GM11168 (cell line): ENCODE measurements around the gene ASPN.
"Not testable (repeated sequence)": the region's sequence is repeated elsewhere in the genome, so short reads cannot be mapped to it uniquely, and the experiment has no call there.

ENCODE experiments used
- in situ Hi-C: fragments of 300-500 bp; cut with MboI; formaldehyde crosslinking; loops from one replicate; pipeline ENCODE4 v1.12.0; 2022; ENCODE audit warnings: low sequenced_read_pairs; ENCODE audit not compliant: unreplicated experiment

ASPN gene

DNA sequence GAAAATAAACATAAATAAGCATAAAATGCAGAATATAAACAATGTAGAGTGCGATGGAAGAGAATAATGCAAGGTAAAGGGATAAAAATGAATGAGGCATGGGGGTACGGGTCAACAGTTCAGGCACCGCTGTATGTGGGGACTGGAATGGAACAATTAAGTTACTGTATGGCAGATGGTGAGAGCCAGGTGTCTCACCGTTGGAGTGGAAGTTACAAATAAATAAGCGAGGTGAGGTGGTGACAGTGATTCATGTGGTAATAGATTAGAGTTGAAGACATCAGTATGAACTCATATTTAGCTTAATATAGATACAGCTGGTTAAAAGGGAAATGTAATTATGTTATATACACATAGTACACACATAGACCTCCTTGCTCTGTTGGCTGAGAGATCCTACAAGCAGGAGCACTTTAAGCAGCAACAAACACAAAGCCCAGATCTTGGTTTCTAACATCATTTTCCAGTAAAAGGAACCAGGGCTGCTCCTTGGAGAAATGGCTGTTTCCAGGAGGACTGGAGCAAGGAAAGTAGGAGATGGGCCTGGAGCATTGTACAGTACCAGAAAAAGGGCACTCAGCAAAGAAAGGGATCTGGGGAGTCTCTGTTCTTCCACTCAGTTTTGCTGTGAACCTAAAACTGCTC, 55.7 kb downstream of the ASPN start:
- in situ Hi-C loops: no loop called here

DNA sequence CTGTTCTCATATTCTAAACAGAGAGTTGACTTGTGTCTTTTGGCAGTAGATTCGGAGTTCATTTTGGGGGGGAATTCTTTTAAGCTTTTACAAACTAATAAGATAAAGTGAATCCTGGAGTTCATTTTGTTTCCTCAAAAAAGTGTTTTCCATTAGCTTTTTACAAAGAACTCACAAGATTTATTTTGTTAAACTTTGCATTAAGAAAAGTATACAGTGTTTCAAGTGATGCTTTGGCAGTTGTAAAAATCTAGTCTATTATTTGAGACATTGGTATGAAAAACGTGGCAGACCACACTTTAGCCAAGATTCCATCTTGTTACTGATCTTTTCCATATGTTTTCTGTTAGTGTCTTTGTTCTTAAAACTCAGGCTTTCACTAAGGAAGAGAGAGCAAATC, 56.8 kb downstream of the ASPN start:
- in situ Hi-C loops: no loop called here

DNA sequence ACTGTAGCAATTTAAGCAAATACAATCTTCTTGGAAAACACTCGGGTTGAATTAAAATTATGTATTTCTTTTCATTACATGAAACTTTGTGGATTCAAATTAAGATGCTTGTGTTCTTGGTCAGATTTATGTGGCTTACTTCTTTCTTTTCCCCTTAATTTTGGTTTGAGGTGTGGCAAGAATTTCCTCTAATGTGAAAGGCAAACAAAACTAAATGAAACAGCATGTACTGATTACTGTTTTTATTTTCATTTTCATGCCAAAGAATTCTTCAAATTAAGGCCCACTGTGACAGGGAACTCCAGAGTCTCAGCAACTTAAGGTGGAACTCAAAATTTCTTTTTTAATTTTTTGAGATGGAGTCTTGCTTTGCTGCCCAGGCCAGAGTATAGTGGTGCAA, 58.0 kb downstream of the ASPN start, which contains the start of gene OMD:
TSS of gene OMD (minus strand) at position 132 of the 400 bp plus-strand sequence. CDS start 6,913 bp downstream, outside the sequence.
- in situ Hi-C loops: no loop called here

DNA sequence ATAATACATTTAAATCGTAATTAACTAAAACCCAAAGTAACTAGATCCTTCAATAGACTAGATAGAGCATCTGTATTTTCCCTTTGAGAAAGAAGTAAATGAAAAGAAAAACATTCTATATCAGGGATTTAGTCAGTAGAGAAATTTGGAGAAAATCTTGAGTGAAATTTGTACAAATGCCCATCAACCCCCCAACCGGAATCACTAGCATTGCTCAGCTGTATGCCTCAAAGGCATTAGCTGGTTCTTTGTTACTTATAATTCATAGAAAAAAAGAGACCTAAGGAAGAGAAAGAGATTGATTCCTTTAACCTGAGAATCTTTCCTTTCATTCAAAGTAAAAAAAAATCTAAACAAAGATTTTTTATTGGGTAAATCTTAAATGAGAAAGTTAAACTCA, 58.7 kb downstream of the ASPN start:
- in situ Hi-C loops: no loop called here

DNA sequence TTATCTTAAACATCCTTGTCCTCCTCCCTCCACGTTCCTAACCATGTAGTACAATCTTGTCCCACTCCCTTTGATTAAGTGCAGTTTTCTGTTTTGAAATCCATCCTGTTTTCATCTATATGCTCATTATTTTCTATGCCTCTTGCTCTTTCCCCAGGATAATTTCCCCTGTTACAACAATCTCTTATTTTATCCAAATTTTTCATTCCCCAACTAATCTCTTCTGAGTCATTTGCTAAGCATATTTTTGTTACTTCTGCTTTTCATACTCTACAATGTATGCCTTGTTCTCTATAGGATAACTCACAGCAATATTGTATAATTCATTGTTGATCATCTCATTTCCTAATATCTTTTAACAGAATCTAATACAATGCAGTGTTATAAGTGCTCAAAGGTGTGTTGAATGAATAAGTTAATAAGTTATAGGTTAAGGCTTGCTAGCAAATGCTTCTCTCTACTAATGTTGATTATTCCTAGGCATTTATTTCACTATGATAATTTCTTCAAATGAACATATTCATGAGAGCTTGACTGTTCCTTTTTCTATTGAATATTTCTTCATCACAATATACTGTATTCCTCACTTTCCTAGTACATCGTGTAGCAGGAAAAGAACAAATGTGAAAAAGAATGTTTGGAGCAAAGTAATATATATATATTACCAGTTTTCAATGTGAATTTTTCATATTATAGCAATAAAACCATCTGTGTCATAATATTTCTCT, 59.5 kb downstream of the ASPN start:
- in situ Hi-C loops: no loop called here

DNA sequence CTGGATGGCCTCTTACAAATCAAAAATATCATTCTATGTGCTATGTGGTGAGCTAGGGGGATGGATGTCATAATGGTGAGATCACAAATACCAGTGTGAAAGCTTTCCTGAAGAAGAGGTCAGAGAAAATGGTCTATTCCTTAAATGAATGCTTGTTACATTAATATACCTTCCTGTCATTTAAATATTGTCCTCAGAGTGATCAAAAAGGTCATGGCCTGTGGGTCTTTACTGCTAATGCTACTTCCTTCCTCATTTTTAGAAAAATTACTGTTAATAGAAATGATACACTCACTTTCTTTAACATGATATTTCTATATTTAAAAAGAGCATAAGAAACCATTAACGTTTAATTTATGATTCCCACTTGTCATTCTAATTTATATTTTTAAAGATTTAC, 67.7 kb downstream of the ASPN start:
- in situ Hi-C loops: no loop called here

DNA sequence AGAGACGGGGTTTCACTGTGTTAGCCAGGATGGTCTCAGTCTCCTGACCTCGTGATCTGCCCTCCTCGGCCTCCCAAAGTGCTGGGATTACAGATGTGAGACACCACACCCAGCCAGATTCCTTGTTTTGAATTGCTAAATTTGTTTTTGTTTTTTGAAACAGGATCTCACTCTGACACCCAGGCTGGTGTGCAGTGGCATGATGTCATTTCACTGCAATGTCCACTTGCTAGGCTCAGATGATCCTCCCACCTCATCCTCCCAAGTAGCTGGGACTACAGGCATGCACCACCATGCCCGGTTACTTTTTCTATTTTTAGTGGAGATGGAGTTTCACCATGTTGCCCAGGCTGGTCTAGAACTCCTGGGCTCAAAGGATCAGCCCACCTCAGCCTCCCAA, 71.1 kb downstream of the ASPN start:
- in situ Hi-C loops: not testable (repeated sequence)

DNA sequence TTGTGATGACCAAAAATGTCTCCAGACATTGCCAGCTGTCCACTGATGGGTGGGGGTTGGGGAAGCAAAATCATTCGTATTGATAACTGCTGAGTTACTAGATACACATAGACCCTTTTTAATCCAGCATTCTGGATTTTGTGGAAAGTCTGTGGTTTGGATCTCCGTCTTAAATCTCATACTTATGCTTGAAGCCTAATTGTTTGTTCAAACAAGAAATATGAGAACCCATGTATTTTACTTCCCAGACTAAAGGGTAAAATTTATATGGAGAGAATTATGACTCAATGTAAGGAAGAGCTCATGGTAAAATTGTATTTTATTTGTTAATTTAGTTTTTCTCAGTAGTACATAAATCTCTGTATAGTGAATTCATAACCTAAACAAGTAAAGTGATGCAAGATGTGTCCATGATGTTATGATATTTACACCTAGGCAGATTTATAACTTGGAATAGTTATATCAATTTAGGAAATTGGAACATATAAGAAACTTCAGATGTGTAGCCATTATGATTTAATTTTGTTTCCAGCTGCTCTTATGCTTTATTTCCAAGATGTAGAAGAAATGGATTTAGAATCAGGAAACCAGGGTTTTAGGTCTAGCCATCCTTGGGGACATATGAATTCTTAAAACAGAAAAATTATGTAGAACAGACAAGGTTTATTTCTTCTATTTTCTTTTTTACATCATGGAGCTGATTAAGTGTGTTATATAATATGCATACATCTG, 73.4 kb downstream of the ASPN start:
- in situ Hi-C loops: no loop called here

DNA sequence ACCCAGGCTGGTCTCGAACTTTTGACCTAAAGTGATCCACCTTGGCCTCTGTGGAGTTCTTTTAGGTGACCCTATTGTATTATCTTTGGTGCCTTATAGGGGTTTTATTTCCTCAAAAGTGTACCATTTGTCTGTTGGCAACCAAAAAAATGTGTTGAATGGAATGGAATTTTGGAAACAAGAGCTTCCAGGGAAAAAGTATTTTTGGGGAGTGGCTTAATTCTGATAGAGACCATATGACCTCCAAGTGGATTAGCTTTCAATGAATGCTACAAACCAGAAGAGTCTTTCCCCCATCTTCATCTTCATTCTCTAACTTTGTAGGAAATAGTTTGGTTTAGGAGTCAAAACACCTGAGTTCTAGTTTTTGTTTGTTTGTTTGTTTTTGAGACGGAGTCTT, 74.5 kb downstream of the ASPN start:
- in situ Hi-C loops: no loop called here

DNA sequence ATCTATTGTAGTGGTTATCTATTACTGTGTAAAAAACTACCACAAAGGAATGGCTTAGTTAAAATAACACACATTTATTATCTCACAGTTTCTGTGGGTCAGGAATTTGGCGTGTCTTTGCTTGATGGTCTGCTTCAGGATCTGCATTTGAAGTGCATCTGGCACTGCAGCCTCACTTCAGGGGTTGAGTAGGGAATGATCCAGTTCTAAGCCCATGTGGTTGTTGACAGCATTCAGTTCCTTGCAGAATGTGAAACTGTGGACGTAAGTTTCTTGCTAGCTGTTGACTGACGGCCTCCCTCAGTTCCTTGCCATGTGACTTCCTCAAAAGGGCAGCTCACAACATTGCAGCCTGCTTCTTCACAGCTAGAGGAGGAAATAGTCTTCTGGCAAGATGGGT, 75.8 kb downstream of the ASPN start:
- in situ Hi-C loops: no loop called here
